ENCODE measurements around the gene IPMK.
"Not testable (repeated sequence)": the region's sequence is repeated elsewhere in the genome, so short reads cannot be mapped to it uniquely, and the experiment has no call there.

Gene IPMK

DNA sequence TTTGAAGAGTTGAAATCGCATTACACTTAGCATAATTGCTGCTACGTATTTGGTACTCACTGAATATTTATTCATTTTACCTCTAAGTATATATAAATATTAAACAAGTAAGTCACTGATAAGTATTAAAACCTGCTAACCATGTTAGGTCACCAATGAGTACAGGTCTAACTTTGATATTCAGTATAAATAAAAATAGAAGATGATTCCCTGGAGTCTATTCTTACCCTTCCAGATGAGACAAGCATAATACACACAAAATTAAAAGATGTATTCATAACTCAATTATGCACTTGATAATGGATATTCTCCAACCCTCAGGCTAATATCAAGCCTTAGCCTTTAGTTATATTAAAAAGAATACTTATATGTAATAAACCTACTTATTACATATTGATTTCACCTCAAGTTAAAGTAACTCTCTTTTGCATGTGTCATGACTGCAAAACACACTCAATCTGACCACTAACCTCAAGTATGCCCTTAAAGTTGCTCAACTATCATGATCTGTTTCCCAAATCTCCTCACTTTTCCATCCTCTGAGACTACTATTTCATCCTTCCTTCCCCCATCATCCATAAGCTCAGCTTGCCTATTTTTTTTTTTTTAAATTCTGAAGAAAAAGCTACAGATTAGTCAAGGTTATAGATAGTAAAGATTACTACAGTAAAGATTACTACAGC, 46.8 kb downstream of the IPMK start:
- peak; percentile 65 to 66 for DNase-seq (ENCODE audit: low read depth in 2 of 2)

DNA sequence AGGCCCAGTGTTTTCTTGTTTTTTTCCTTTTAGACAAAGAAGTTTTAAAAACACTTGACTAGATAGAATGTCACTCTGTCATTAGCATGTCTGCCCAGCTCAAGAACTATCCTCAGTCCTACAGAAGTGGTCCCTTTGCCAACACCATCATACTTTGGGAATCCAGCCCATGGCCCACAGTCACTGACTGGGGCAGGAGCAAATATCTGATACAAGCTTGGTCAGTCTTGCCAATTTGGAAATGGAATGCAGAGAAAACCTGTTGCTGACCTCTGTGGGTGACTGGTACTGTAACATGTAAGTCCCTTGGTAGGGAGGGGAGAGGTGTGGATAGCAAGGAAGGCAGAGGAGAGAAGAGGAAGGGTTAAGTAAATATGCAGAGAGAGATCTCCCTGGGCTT, 47.8 kb downstream of the IPMK start:
- DNase-seq (ENCODE audit: low read depth in 2 of 2) = no peak

DNA sequence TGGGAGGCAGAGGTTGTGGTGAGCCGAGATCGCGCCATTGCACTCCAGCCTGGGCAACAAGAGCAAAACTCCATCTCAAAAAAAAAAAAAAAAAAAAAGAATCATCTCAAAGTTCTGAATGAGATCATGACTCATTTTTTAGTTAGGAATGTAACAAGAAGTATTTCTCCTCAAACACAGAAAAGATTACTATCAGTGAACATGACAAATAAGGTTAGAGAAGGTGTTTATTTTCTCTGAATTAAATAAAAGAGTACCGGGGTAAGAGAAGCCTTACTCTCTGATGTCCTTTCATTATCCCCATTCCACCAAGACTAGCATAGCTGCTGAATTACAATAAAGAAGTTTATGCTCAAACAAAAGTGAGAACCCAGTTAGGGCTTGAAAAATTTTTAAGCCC, 50.1 kb downstream of the IPMK start:
- no peak for DNase-seq (ENCODE audit: low read depth in 2 of 2)

- no peak for DNase-seq (ENCODE audit: low read depth in 2 of 2)
Measured at GRCh38 chr10:58212622-58213021, 55.1 kb downstream of the IPMK start.

GRCh38 chr10:58210160-58210559, 57.5 kb downstream of the IPMK start:
- no peak for DNase-seq (ENCODE audit: low read depth in 2 of 2)

- no peak for DNase-seq (ENCODE audit: low read depth in 2 of 2)
Measured at GRCh38 chr10:58209669-58210068, 58.0 kb downstream of the IPMK start.

DNA sequence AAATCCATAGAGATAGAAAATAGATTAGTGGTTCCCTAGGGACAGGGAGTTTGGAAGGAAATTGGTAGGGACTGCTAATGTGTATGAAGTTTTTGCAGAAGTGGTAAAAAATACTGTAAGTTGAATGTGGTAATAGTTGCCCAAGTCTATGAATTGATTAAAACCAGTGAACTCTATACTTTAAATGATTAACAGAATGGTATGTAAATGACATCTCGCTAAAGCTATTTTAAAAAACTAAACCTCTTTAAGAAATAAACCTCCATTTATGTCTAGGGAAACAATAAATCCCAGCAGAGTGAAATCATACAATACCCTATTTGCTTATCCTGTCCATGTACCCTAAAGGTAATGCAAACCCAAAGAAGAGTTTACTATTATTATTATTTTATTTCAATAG, 61.4 kb downstream of the IPMK start:
- DNase-seq (ENCODE audit: low read depth in 2 of 2) = no peak

- no peak for DNase-seq (ENCODE audit: low read depth in 2 of 2)
Measured at GRCh38 chr10:58201704-58202103, 66.0 kb downstream of the IPMK start.

GRCh38 chr10:58189269-58189668, 78.4 kb downstream of the IPMK start:
- DNase-seq (ENCODE audit: low read depth in 2 of 2) = no peak

- DNase-seq (ENCODE audit: low read depth in 2 of 2) = no peak
Measured at GRCh38 chr10:58184120-58184670, 83.5 kb downstream of the IPMK start.

DNA sequence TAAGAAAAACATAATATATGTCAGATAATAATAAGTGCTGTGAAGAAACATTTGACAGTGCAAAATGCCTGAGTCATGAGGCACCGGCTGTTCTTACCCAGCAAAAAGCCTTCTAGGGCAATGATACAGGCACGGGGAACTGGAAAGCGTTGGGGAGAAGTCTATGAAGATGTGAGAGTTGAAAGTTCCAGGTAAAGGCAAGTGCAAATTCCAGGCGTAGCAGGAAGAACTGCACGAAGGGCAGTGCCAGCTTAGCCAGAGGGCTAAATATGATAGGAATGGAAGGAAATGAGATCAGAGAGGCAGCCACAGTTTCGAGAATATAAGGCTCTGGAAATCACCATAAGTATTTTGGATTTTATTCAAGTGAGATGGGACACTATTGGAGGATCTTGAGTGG, 87.0 kb downstream of the IPMK start:
- DNase-seq (ENCODE audit: low read depth in 2 of 2) = no peak

GRCh38 chr10:58179238-58179637, 88.5 kb downstream of the IPMK start:
- DNase-seq (ENCODE audit: low read depth in 2 of 2) = no peak

GRCh38 chr10:58178811-58179210, 88.9 kb downstream of the IPMK start:
- DNase-seq (ENCODE audit: low read depth in 2 of 2) = no peak

- no peak for DNase-seq (ENCODE audit: low read depth in 2 of 2)
Measured at GRCh38 chr10:58177362-58177947, 90.2 kb downstream of the IPMK start.

GRCh38 chr10:58175990-58176900, 91.4 kb downstream of the IPMK start:
- DNase-seq (ENCODE audit: low read depth in 2 of 2) = no peak

DNA sequence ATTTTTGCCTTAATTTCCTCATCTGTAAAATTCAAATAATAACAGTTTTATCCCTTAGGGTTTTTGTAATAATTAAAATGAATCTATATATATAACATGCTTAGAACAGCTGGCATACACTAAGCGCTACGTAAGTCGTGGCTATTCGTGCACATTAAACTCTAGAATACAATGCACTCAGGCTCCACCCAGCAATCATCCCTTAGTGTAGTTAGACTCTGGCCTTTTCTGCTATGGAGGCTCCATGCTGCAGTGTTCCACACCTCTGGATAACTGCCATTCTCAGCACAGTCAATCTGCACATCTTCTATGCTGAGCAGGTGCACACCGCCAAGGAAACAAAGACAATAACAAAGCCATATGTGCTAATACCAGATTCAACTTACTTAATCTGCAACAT, 92.9 kb downstream of the IPMK start:
- no peak for DNase-seq (ENCODE audit: low read depth in 2 of 2)

GRCh38 chr10:58173391-58173790, 94.3 kb downstream of the IPMK start:
- no peak for DNase-seq (ENCODE audit: low read depth in 2 of 2)

GRCh38 chr10:58171146-58171545, 96.5 kb downstream of the IPMK start:
- DNase-seq (ENCODE audit: low read depth in 2 of 2) = no peak

GRCh38 chr10:58164517-58164916, 103.2 kb downstream of the IPMK start:
- DNase-seq (ENCODE audit: low read depth in 2 of 2) = no peak

GRCh38 chr10:58158806-58159205, 108.9 kb downstream of the IPMK start:
- DNase-seq (ENCODE audit: low read depth in 2 of 2) = peak; percentile 90 to 91

DNA sequence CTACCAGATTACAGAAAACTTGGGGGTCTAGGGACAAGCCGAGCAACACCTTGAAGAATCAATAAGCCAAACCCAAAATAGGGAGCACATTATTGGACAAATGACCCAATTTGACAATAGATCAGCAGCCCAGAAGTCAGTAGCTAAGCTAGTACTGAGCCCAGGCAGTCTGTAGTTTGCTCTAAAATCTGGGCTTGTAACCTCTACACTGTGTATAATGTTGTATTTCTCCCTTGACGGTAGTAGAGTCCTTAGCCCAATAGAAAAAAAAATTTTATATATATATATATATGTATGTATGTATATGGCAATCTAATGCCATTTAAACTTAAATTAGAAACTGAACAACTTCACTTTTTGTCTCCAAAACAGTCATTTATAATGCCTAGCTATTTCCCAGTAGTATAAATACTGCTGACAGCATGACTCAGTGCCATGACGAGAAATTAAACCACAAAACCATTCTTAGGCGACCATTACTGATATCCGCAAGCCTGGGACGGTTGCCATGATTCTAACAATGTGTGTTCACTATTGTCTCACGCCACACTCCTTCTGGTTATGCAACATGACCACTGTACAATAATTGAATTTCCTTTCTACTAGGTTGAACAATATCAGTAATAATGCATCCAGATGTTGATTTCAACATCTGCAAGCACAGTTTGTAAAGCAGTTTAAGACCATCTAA, 110.5 kb downstream of the IPMK start:
- peak; percentile 99 for DNase-seq (ENCODE audit: low read depth in 2 of 2)

DNA sequence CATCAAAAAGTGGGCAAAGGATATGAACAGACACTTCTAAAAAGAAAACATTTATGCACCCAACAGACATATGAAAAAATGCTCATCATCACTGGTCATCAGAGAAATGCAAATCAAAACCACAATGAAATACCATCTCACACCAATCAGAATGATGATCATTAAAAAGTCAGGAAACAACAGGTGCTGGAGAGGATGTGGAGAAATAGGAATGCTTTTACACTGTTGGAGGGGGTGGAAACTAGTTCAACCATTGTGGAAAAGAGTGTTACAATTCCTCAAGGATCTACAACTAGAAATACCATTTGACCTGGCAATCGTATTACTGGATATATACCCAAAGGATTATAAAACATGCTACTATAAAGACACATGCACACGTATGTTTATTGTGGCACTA, 111.8 kb downstream of the IPMK start:
- DNase-seq (ENCODE audit: low read depth in 2 of 2) = not testable (repeated sequence)
